SK-N-MC (cell line): ENCODE data around the gene IMPG2.

ENCODE experiments used
- EZH2 ChIP-seq: fragments of 200-600 bp; sonication (generic); IDR thresholded peaks from one replicate; pipeline ENCODE4 v1.6.1; 2017; ENCODE audit warnings: antibody characterized with exemption
- POLR2AphosphoS5 ChIP-seq: IDR thresholded peaks from 2 replicates; pipeline ENCODE4 v1.6.1; 2012; ENCODE audit warnings: mild to moderate bottlenecking, low read depth, low read length, borderline replicate concordance

GRCh38 chr3:101185341-101185740 is 135.0 kb downstream of the IMPG2 start:
- no peak for TF ChIP-seq EZH2
- no peak for TF ChIP-seq POLR2AphosphoS5
